HG02678 (cell line): ENCODE measurements around the gene SPCS1.
"Not testable (repeated sequence)": the region's sequence is repeated elsewhere in the genome, so short reads cannot be mapped to it uniquely, and the experiment has no call there.

Experiments
- ATAC-seq: cut with Tn5 transposase; IDR thresholded peaks from one replicate; pipeline ENCODE4 v1.9.1; 2021; ENCODE audit warnings: mild to moderate bottlenecking, moderate library complexity; ENCODE audit not compliant: unreplicated experiment

SPCS1 gene

GRCh38 chr3:52728753-52729152 is 22.8 kb downstream of the SPCS1 start:
- not testable (repeated sequence) for ATAC-seq

GRCh38 chr3:52730681-52731080 is 24.8 kb downstream of the SPCS1 start:
- no peak for ATAC-seq

- ATAC-seq: no peak
Observed at GRCh38 chr3:52731590-52731989, 25.7 kb downstream of the SPCS1 start.

GRCh38 chr3:52733256-52733891 is 27.5 kb downstream of the SPCS1 start:
- no peak for ATAC-seq

- ATAC-seq: no peak
Observed at GRCh38 chr3:52739730-52740129, 33.8 kb downstream of the SPCS1 start.

GRCh38 chr3:52742418-52743041 is 36.6 kb downstream of the SPCS1 start:
- ATAC-seq: no peak

GRCh38 chr3:52743152-52743551 is 37.2 kb downstream of the SPCS1 start:
- no peak for ATAC-seq

- ATAC-seq: no peak
Observed at GRCh38 chr3:52743721-52744120, 37.8 kb downstream of the SPCS1 start.

GRCh38 chr3:52752045-52752660 is 46.2 kb downstream of the SPCS1 start:
- ATAC-seq: no peak

GRCh38 chr3:52754373-52754772 is 48.5 kb downstream of the SPCS1 start:
- no peak for ATAC-seq

- no peak for ATAC-seq
Observed at GRCh38 chr3:52756141-52756540, 50.2 kb downstream of the SPCS1 start.
